Prostate gland (tissue), 2 donors: Measurements from ENCODE around the gene FAM120B. TPM values are rescaled to one million over a fixed set of nuclear protein-coding genes. Genes with fewer than 3 reads are reported as not detected.
"Not testable (repeated sequence)": the region's sequence is repeated elsewhere in the genome, so short reads cannot be mapped to it uniquely, and the experiment has no call there.

Experiments
- DNase-seq: peaks from one replicate; pipeline ENCODE4 v3.0.0-alpha.2; 2019; ENCODE audit warnings: low spot score
- H3K27ac ChIP-seq, 2 donors: fragments of 200-600 bp; sonication (generic); 2 replicates each; pipeline ENCODE4 v1.5.1; 2017 to 2019
- H3K27me3 ChIP-seq: fragments of 200-600 bp; sonication (generic); replicated peaks from 2 replicates; pipeline ENCODE4 v1.5.1; 2019; ENCODE audit not compliant: insufficient read depth
- H3K36me3 ChIP-seq, 2 donors: fragments of 200-600 bp; sonication (generic); 1 replicate in 1 of 2; 2 replicates in 1 of 2; pipeline versions ENCODE4 v1.5.1 to v1.8.1; 2017 to 2019
- H3K4me1 ChIP-seq: fragments of 200-600 bp; sonication (generic); replicated peaks from 2 replicates; pipeline ENCODE4 v1.5.1; 2019
- H3K4me3 ChIP-seq, 2 donors: fragments of 200-600 bp; sonication (generic); 2 replicates each; pipeline ENCODE4 v1.5.1; 2017 to 2019
- H3K9me3 ChIP-seq: fragments of 200-600 bp; sonication (generic); 2 replicates; pipeline ENCODE4 v1.5.1; 2017
- CTCF ChIP-seq, 4 experiments: fragments of 200-600 bp in 2 of 4; fragments of 450-650 bp in 2 of 4; sonication (generic) in 2 of 4; IDR thresholded peaks; 1 replicate in 3 of 4; 2 replicates in 1 of 4; pipeline ENCODE4 v1.5.1; 2016 to 2019; ENCODE audit warnings: antibody characterized with exemption in 4 of 4, mild to moderate bottlenecking in 2 of 4, moderate library complexity in 2 of 4
- POLR2A ChIP-seq: fragments of 450-650 bp; IDR thresholded peaks from one replicate; pipeline ENCODE4 v1.6.1; 2016; ENCODE audit warnings: antibody characterized with exemption, mild to moderate bottlenecking
- POLR2AphosphoS5 ChIP-seq: sonication (generic); formaldehyde crosslinking; IDR thresholded peaks from one replicate; pipeline ENCODE4 v1.6.1; 2017; ENCODE audit warnings: antibody characterized with exemption
- WGBS: methylation state at CpG from one replicate; pipeline ENCODE4 v1.1.5; 2018; 5-methylcytosine and 5-hydroxymethylcytosine counted together
- intact Hi-C: fragments of 100-400 bp; cut with DNase I; formaldehyde crosslinking; loops from one replicate; pipeline ENCODE4 v1.14.2; 2022
- total RNA-seq, 2 donors: library from RNA; depleted of rRNA; stranded (reverse); fragments of >200 nt; gene quantifications; one replicate each; pipeline ENCODE4 v1.1.0, GENCODE V29; 2016

The FAM120B gene
- total RNA-seq, 2 donors from 2014 or later = 28.8 to 45.0 TPM

- no peak for DNase-seq
- no peaks in the 10 kb centered on the region for H3K27me3 ChIP-seq
- H3K27ac ChIP-seq = no peak overlapping the region
- no peaks in the 10 kb centered on the region for H3K9me3 ChIP-seq
- H3K36me3 ChIP-seq = no peaks in the 10 kb centered on the region
- 96% methylated on average over 1 of the region's 1 CpG for WGBS
- TF ChIP-seq POLR2A = no peak
- no peak for TF ChIP-seq CTCF (IDR thresholded peaks at IDR 0.05)
- TF ChIP-seq POLR2AphosphoS5 = no peak
- no peak overlapping the region for H3K4me3 ChIP-seq
- no peaks in the 10 kb centered on the region for H3K4me1 ChIP-seq
- intact Hi-C loops = no loop called here
Observed at GRCh38 chr6:170317076-170317475, 10.5 kb downstream of the FAM120B start.

DNA sequence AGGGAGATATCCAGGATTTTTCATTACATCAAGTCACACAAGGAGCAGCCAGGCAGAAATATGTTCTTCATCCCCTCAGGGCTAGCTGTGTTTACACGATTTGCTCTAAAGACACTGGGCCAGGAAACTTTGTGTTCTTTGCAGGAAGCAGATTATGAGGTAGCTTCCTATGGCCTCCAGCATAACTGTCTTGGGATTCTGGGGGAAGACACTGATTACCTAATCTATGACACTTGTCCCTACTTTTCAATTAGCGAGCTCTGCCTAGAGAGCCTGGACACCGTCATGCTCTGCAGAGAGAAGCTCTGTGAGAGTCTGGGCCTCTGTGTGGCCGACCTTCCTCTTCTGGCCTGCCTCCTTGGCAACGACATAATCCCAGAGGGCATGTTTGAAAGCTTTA lies 11.2 kb downstream of the FAM120B start:
- Histone ChIP-seq H3K27ac (no peak overlapping the region), H3K27me3 (no peaks in the 10 kb centered on the region), H3K36me3 (no peaks in the 10 kb centered on the region), H3K4me3 (no peak overlapping the region), H3K4me1 (no peaks in the 10 kb centered on the region), H3K9me3 (no peaks in the 10 kb centered on the region)
- intact Hi-C loops = no loop called here
- DNase-seq = no peak
- no peak for TF ChIP-seq POLR2A
- TF ChIP-seq CTCF (IDR thresholded peaks at IDR 0.05) = no peak
- TF ChIP-seq POLR2AphosphoS5 = no peak
- WGBS = 72% methylated on average over 5 of the region's 5 CpGs

- no peak for TF ChIP-seq POLR2AphosphoS5
- no peak for TF ChIP-seq POLR2A
- TF ChIP-seq CTCF (IDR thresholded peaks at IDR 0.05) = no peak
- Histone ChIP-seq H3K36me3 (peaks cover 0 to 12% of the 10 kb centered on the region in 2 donors), H3K4me3 (no peak overlapping the region), H3K27ac (no peak overlapping the region), H3K27me3 (no peaks in the 10 kb centered on the region), H3K4me1 (no peaks in the 10 kb centered on the region), H3K9me3 (no peaks in the 10 kb centered on the region)
- no peak for DNase-seq
- intact Hi-C loops = no loop called here
- 88% methylated on average over 8 of the region's 8 CpGs for WGBS
Observed at GRCh38 chr6:170329321-170329720, 22.8 kb downstream of the FAM120B start.

DNA sequence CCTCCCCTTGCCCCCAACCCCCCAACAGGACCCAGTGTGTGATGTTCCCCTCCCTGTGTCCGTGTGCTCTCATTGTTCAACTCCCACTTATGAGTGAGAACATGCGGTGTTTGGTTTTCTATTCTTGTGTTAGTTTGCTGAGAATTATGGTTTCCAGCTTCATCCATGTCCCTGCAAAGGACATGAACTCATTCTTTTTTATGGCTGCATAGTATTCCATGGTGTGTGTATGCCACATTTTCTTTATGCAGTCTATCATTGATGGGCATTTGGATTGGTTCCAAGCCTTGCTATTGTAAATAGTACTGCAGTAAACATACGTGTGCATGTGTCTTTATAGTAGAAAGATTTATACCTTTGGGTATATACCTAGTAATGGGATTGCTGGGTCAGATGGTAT lies 28.6 kb downstream of the FAM120B start:
- 89% methylated on average over 3 of the region's 3 CpGs for WGBS

GRCh38 chr6:170344631-170345576 lies 38.3 kb downstream of the FAM120B start:
- intact Hi-C loops = no loop called here
- TF ChIP-seq CTCF (IDR thresholded peaks at IDR 0.05) (no peak), POLR2AphosphoS5 (peak; percentile 14), POLR2A (no peak)
- no peak overlapping the region for H3K4me3 ChIP-seq
- peak overlapping the region in 1 of 2 donors; percentile 27 for H3K27ac ChIP-seq
- H3K36me3 ChIP-seq = no peaks in the 10 kb centered on the region
- H3K27me3 ChIP-seq = no peaks in the 10 kb centered on the region
- H3K4me1 ChIP-seq = peaks cover 15% of the 10 kb centered on the region
- no peaks in the 10 kb centered on the region for H3K9me3 ChIP-seq
- no peak for DNase-seq
- 70% methylated on average over 10 of the region's 10 CpGs for WGBS

More for the DNA sequence above, 28.6 kb downstream of the FAM120B start:
- intact Hi-C loops, H3K27me3 ChIP-seq, H3K9me3 ChIP-seq, H3K4me3 ChIP-seq, H3K27ac ChIP-seq, H3K4me1 ChIP-seq, DNase-seq, H3K36me3 ChIP-seq: not testable (repeated sequence)
